Calu3 (cell line): Measurements from ENCODE around the gene STXBP1. TPM values are rescaled to one million over a fixed set of nuclear protein-coding genes. Genes with fewer than 3 reads are reported as not detected.

Experiments
- BruUV-seq: library from RNA; stranded (reverse); fragments of 400-500 nt; replicated peaks from 2 replicates; lab custom pipeline; 2021; lab: Mats Ljungman, UMichigan
- CTCF ChIA-PET: fragments of 300-600 bp; sonication (Branson Sonifier 250); formaldehyde crosslinking; loops from one replicate; lab custom pipeline; 2022; ENCODE audit warnings: antibody characterized with exemption; lab: Charles Lee
- DNase-seq: peaks from one replicate; pipeline ENCODE4 v3.0.0; 2022
- H3K27ac Mint-ChIP-seq: one replicate; pipeline ENCODE4 v1.8.0; 2022; ENCODE audit warnings: mixed read lengths; ENCODE audit not compliant: unreplicated experiment
- H3K27me3 Mint-ChIP-seq: one replicate; pipeline ENCODE4 v1.8.0; 2022; ENCODE audit warnings: mixed read lengths; ENCODE audit not compliant: unreplicated experiment
- H3K36me3 Mint-ChIP-seq: one replicate; pipeline ENCODE4 v1.8.0; 2022; ENCODE audit warnings: mild to moderate bottlenecking, moderate library complexity, mixed read lengths; ENCODE audit not compliant: insufficient read depth, unreplicated experiment
- H3K4me1 Mint-ChIP-seq: one replicate; pipeline ENCODE4 v1.8.0; 2022; ENCODE audit warnings: mild to moderate bottlenecking, low read depth, mixed read lengths; ENCODE audit not compliant: unreplicated experiment
- H3K4me3 Mint-ChIP-seq: one replicate; pipeline ENCODE4 v1.8.0; 2022; ENCODE audit warnings: mild to moderate bottlenecking, low read depth, moderate library complexity, mixed read lengths; ENCODE audit not compliant: unreplicated experiment
- H3K9me3 Mint-ChIP-seq: one replicate; pipeline ENCODE4 v1.8.0; 2022; ENCODE audit warnings: low read depth, mixed read lengths; ENCODE audit not compliant: unreplicated experiment
- intact Hi-C: fragments of 100-400 bp; cut with micrococcal nuclease; formaldehyde crosslinking; loops from one replicate; pipeline ENCODE4 v1.10.0; 2022; ENCODE audit not compliant: unreplicated experiment
- total RNA-seq: library from RNA; stranded (reverse); gene quantifications from 2 replicates; pipeline ENCODE4 v1.2.3, GENCODE V29; 2022
- TF ChIP-seq, protein P1 (sequence below): fragments of 200-600 bp; IDR thresholded peaks from one replicate; pipeline ENCODE4 v1.8.0; 2022; ENCODE audit warnings: antibody characterized with exemption; ENCODE audit not compliant: unreplicated experiment

Gene STXBP1
- total RNA-seq, 1 experiment from 2014 or later, result 5.9 TPM

- no peak for DNase-seq
- H3K27ac Mint-ChIP-seq, result no peak overlapping the region
- H3K36me3 Mint-ChIP-seq, result no peaks in the 10 kb centered on the region
- peaks cover 13% of the 10 kb centered on the region for H3K4me1 Mint-ChIP-seq
- CTCF ChIA-PET, result no interaction called here
- H3K27me3 Mint-ChIP-seq, result no peaks in the 10 kb centered on the region
- no peak overlapping the region for H3K4me3 Mint-ChIP-seq
- TF ChIP-seq, protein P1, sequence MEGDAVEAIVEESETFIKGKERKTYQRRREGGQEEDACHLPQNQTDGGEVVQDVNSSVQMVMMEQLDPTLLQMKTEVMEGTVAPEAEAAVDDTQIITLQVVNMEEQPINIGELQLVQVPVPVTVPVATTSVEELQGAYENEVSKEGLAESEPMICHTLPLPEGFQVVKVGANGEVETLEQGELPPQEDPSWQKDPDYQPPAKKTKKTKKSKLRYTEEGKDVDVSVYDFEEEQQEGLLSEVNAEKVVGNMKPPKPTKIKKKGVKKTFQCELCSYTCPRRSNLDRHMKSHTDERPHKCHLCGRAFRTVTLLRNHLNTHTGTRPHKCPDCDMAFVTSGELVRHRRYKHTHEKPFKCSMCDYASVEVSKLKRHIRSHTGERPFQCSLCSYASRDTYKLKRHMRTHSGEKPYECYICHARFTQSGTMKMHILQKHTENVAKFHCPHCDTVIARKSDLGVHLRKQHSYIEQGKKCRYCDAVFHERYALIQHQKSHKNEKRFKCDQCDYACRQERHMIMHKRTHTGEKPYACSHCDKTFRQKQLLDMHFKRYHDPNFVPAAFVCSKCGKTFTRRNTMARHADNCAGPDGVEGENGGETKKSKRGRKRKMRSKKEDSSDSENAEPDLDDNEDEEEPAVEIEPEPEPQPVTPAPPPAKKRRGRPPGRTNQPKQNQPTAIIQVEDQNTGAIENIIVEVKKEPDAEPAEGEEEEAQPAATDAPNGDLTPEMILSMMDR, result no peak
- intact Hi-C loops, result no loop called here
- no peaks in the 10 kb centered on the region for H3K9me3 Mint-ChIP-seq
- no TSS peak for BruUV-seq
Observed at GRCh38 chr9:127637322-127637847, 25.3 kb downstream of the STXBP1 start.

GRCh38 chr9:127640908-127641545 lies 28.9 kb downstream of the STXBP1 start:
- H3K27ac Mint-ChIP-seq, result no peak overlapping the region
- H3K4me3 Mint-ChIP-seq, result no peak overlapping the region
- no peaks in the 10 kb centered on the region for H3K36me3 Mint-ChIP-seq
- H3K4me1 Mint-ChIP-seq, result no peaks in the 10 kb centered on the region
- H3K9me3 Mint-ChIP-seq, result no peaks in the 10 kb centered on the region
- no TSS peak for BruUV-seq
- H3K27me3 Mint-ChIP-seq, result no peaks in the 10 kb centered on the region
- no peak for DNase-seq
- intact Hi-C loops, result no loop called here
- CTCF ChIA-PET, result no interaction called here
- TF ChIP-seq, protein P1, result no peak

- Mint-ChIP-seq H3K4me3 (no peak overlapping the region), H3K27ac (no peak overlapping the region), H3K36me3 (no peaks in the 10 kb centered on the region), H3K4me1 (no peaks in the 10 kb centered on the region), H3K9me3 (no peaks in the 10 kb centered on the region), H3K27me3 (no peaks in the 10 kb centered on the region)
- no TSS peak for BruUV-seq
- TF ChIP-seq, protein P1, result no peak
- DNase-seq, result no peak
- intact Hi-C loops, result no loop called here
- CTCF ChIA-PET, result no interaction called here
Observed at GRCh38 chr9:127642082-127642740, 30.1 kb downstream of the STXBP1 start.

DNA sequence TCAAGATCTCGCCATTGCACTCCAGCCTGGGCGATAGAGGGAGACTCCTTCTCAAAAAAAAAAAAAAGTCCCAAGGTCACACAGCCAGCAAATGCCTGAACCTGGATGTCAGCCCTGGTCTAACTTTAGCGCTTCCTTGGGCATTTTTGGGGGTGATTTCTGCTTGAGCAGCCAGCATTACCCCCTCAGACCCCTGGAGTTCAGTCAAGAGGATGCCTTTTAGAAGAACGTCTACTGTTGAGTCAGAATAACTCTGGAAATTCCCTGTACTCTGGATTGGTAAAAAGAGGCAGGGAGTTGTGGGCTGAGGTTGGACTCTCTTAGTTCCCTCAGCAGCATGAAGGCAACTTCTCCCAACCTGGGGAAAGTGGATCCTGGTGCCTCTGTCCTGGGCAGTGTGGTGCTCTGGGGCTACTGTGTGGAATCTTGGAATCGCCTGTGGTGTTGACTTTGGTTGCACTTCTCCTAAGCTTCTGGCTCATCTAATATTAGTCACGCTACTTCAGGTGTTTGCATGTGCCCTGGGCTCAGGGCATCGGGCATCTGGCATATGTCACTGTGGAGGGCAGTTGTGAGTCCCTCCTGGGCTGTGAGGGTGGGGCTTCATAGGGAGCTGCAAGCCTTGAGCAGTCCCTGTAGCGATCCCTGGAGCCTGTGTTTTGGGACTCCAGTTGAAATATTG lies 32.2 kb downstream of the STXBP1 start:
- no peak overlapping the region for H3K27ac Mint-ChIP-seq
- H3K4me1 Mint-ChIP-seq, result no peaks in the 10 kb centered on the region
- CTCF ChIA-PET, result no interaction called here
- DNase-seq, result no peak
- no TSS peak for BruUV-seq
- H3K27me3 Mint-ChIP-seq, result no peaks in the 10 kb centered on the region
- intact Hi-C loops, result no loop called here
- no peaks in the 10 kb centered on the region for H3K9me3 Mint-ChIP-seq
- TF ChIP-seq, protein P1, result no peak
- no peak overlapping the region for H3K4me3 Mint-ChIP-seq
- no peaks in the 10 kb centered on the region for H3K36me3 Mint-ChIP-seq
